Loucy (cell line): Measurements from ENCODE around the gene PLEKHH2.

ENCODE experiments used
- CTCF ChIP-seq: fragments of 200-600 bp; sonication (generic); conservative IDR thresholded peaks from 2 replicates; pipeline ENCODE4 v1.5.1; 2014; ENCODE audit warnings: mild to moderate bottlenecking, antibody characterized with exemption, low read length
- EZH2phosphoT487 ChIP-seq: fragments of 200-600 bp; IDR thresholded peaks from 2 replicates; pipeline ENCODE4 v1.6.1; 2018; ENCODE audit warnings: antibody characterized with exemption, mild to moderate bottlenecking, moderate library complexity, borderline replicate concordance

- TF ChIP-seq CTCF (no peak), EZH2phosphoT487 (no peak)
Measured at GRCh38 chr2:43616967-43617680, 19.9 kb upstream of the PLEKHH2 start.
